ENCODE measurements around the gene CASS4.

Gene CASS4

DNA sequence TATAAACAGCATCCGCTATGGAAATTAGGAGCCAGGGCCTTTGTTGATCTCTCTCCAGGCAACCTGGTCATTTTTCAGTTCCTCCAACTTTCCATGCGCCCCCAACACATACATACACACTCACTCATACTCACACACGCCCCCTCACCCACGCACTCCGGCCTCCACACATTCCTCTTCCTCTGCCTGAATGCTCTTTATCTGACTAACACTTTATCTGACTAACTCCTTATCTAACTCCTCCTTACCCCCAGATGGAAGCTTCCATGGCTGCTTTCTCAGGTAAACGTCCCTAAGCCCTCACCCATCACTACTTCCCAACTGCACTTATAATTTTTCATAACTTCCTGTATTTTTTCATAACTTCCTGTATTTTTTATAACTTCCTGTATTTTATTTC, 17.4 kb downstream of the CASS4 start:
- Histone ChIP-seq H3K4me1 (ENCODE audit: control insufficient read depth in 2 of 2, insufficient read depth in 1 of 2, low read depth in 1 of 2, low read length in 2 of 2) (no peaks in the 10 kb centered on the region), H3K36me3 (replicated peaks in 1 of 2; ENCODE audit: control insufficient read depth in 2 of 2, insufficient read depth in 2 of 2, low read length in 2 of 2) (no peaks in the 10 kb centered on the region), H3K79me1 (ENCODE audit: low read depth, low read length) (no peaks in the 10 kb centered on the region), H3K9me3 (replicated peaks in 1 of 2; ENCODE audit: control insufficient read depth in 2 of 2, insufficient read depth in 1 of 2, low read depth in 1 of 2, low read length in 2 of 2) (no peaks in the 10 kb centered on the region), H3K14ac (ENCODE audit: low read length) (no peak overlapping the region), H2AFZ (ENCODE audit: low read length) (peak overlapping the region; percentile 51), H2AK5ac (ENCODE audit: low read depth, low read length) (no peak overlapping the region), H3K23ac (ENCODE audit: low read depth, low read length, poor library complexity) (no peak overlapping the region), H3K4me3 (ENCODE audit: low read length in 2 of 2) (no peak overlapping the region), H3K27me3 (ENCODE audit: control insufficient read depth in 3 of 3, insufficient read depth in 3 of 3, low read depth in 1 of 3, low read length in 3 of 3) (no peaks in the 10 kb centered on the region), H2BK120ac (ENCODE audit: low read depth, low read length) (no peak overlapping the region), H2BK5ac (ENCODE audit: low read length) (no peak overlapping the region), H2BK12ac (ENCODE audit: low read length) (no peak overlapping the region), H3K4me2 (ENCODE audit: insufficient read depth, low read length, poor library complexity, severe bottlenecking) (no peak overlapping the region), H2BK15ac (ENCODE audit: low read length) (no peak overlapping the region), H4K91ac (ENCODE audit: low read depth, low read length, poor library complexity) (no peak overlapping the region), H3K18ac (ENCODE audit: low read length) (no peak overlapping the region), H4K8ac (ENCODE audit: low read depth, low read length) (no peak overlapping the region), H3K9ac (ENCODE audit: low read depth, low read length, poor library complexity) (no peak overlapping the region), H3K27ac (replicated peaks; ENCODE audit: low read length) (no peak overlapping the region), H3K4ac (ENCODE audit: low read length) (no peak overlapping the region)
- 100% methylated on average over 4 of the region's 6 CpGs; no CpG with 5 or more reads in 1 of the 2 donors for WGBS, 2 donors (ENCODE audit: extremely low coverage in 2 of 2, insufficient read length in 2 of 2, insufficient replicate concordance in 1 of 2)
- no peak for DNase-seq (ENCODE audit: low spot score)

DNA sequence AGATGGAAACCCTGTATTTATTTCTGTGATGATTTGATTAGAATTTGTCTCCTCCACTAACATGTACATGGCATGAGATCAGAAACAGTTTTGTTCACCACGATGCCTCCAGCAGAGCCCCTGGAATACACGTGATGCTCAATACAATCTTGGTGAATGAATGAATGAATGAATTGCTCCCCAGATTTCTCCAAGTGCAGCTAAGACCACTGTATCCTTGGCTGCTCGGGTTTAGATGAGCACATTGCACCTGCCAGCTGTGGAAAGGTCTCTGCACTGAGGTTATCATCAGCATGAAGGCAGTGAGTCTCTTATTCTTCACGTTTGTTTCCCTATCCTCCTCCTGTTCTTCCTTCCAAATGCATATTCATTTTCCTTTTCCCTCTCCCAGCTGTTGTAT, 17.9 kb downstream of the CASS4 start:
- no peak overlapping the region for H2BK120ac ChIP-seq (ENCODE audit: low read depth, low read length)
- no peaks in the 10 kb centered on the region for H3K9me3 ChIP-seq (replicated peaks in 1 of 2; ENCODE audit: control insufficient read depth in 2 of 2, insufficient read depth in 1 of 2, low read depth in 1 of 2, low read length in 2 of 2)
- H3K4me3 ChIP-seq (ENCODE audit: low read length in 2 of 2): no peak overlapping the region
- H3K4ac ChIP-seq (ENCODE audit: low read length): no peak overlapping the region
- H2BK15ac ChIP-seq (ENCODE audit: low read length): no peak overlapping the region
- no CpG with 5 or more reads among the region's 4 CpGs for WGBS, 2 donors (ENCODE audit: extremely low coverage in 2 of 2, insufficient read length in 2 of 2, insufficient replicate concordance in 1 of 2)
- peak overlapping the region; percentile 19 for H2AFZ ChIP-seq (ENCODE audit: low read length)
- no peak overlapping the region for H4K91ac ChIP-seq (ENCODE audit: low read depth, low read length, poor library complexity)
- H3K27ac ChIP-seq (replicated peaks; ENCODE audit: low read length): no peak overlapping the region
- no peak overlapping the region for H2AK5ac ChIP-seq (ENCODE audit: low read depth, low read length)
- no peaks in the 10 kb centered on the region for H3K36me3 ChIP-seq (replicated peaks in 1 of 2; ENCODE audit: control insufficient read depth in 2 of 2, insufficient read depth in 2 of 2, low read length in 2 of 2)
- H3K23ac ChIP-seq (ENCODE audit: low read depth, low read length, poor library complexity): no peak overlapping the region
- no peaks in the 10 kb centered on the region for H3K79me1 ChIP-seq (ENCODE audit: low read depth, low read length)
- H3K14ac ChIP-seq (ENCODE audit: low read length): no peak overlapping the region
- no peak overlapping the region for H3K9ac ChIP-seq (ENCODE audit: low read depth, low read length, poor library complexity)
- no peak overlapping the region for H2BK12ac ChIP-seq (ENCODE audit: low read length)
- H3K18ac ChIP-seq (ENCODE audit: low read length): no peak overlapping the region
- H3K4me2 ChIP-seq (ENCODE audit: insufficient read depth, low read length, poor library complexity, severe bottlenecking): no peak overlapping the region
- no peak overlapping the region for H2BK5ac ChIP-seq (ENCODE audit: low read length)
- no peak overlapping the region for H4K8ac ChIP-seq (ENCODE audit: low read depth, low read length)
- H3K27me3 ChIP-seq (ENCODE audit: control insufficient read depth in 3 of 3, insufficient read depth in 3 of 3, low read depth in 1 of 3, low read length in 3 of 3): no peaks in the 10 kb centered on the region
- DNase-seq (ENCODE audit: low spot score): no peak
- H3K4me1 ChIP-seq (ENCODE audit: control insufficient read depth in 2 of 2, insufficient read depth in 1 of 2, low read depth in 1 of 2, low read length in 2 of 2): no peaks in the 10 kb centered on the region

- H3K4me3 ChIP-seq (ENCODE audit: low read length in 2 of 2): no peak overlapping the region
- H4K8ac ChIP-seq (ENCODE audit: low read depth, low read length): no peak overlapping the region
- no peak for DNase-seq (ENCODE audit: low spot score)
- H2BK12ac ChIP-seq (ENCODE audit: low read length): no peak overlapping the region
- H3K27ac ChIP-seq (replicated peaks; ENCODE audit: low read length): no peak overlapping the region
- H4K91ac ChIP-seq (ENCODE audit: low read depth, low read length, poor library complexity): no peak overlapping the region
- no peak overlapping the region for H3K9ac ChIP-seq (ENCODE audit: low read depth, low read length, poor library complexity)
- H2BK5ac ChIP-seq (ENCODE audit: low read length): no peak overlapping the region
- H2AK5ac ChIP-seq (ENCODE audit: low read depth, low read length): no peak overlapping the region
- no peaks in the 10 kb centered on the region for H3K79me1 ChIP-seq (ENCODE audit: low read depth, low read length)
- no peak overlapping the region for H3K14ac ChIP-seq (ENCODE audit: low read length)
- no peak overlapping the region for H2BK15ac ChIP-seq (ENCODE audit: low read length)
- H2BK120ac ChIP-seq (ENCODE audit: low read depth, low read length): no peak overlapping the region
- no peaks in the 10 kb centered on the region for H3K9me3 ChIP-seq (replicated peaks in 1 of 2; ENCODE audit: control insufficient read depth in 2 of 2, insufficient read depth in 1 of 2, low read depth in 1 of 2, low read length in 2 of 2)
- no peak overlapping the region for H3K4ac ChIP-seq (ENCODE audit: low read length)
- H3K23ac ChIP-seq (ENCODE audit: low read depth, low read length, poor library complexity): no peak overlapping the region
- H3K18ac ChIP-seq (ENCODE audit: low read length): no peak overlapping the region
- no CpG with 5 or more reads among the region's 4 CpGs for whole genome bisulfite sequencing, 2 donors (ENCODE audit: extremely low coverage in 2 of 2, insufficient read length in 2 of 2, insufficient replicate concordance in 1 of 2)
- no peak overlapping the region for H2AFZ ChIP-seq (ENCODE audit: low read length)
- H3K27me3 ChIP-seq (ENCODE audit: control insufficient read depth in 3 of 3, insufficient read depth in 3 of 3, low read depth in 1 of 3, low read length in 3 of 3): no peaks in the 10 kb centered on the region
- no peak overlapping the region for H3K4me2 ChIP-seq (ENCODE audit: insufficient read depth, low read length, poor library complexity, severe bottlenecking)
- H3K36me3 ChIP-seq (replicated peaks in 1 of 2; ENCODE audit: control insufficient read depth in 2 of 2, insufficient read depth in 2 of 2, low read length in 2 of 2): no peaks in the 10 kb centered on the region
- no peaks in the 10 kb centered on the region for H3K4me1 ChIP-seq (ENCODE audit: control insufficient read depth in 2 of 2, insufficient read depth in 1 of 2, low read depth in 1 of 2, low read length in 2 of 2)
Observed at GRCh38 chr20:56430461-56430860, 18.4 kb downstream of the CASS4 start.

GRCh38 chr20:56430957-56431356, 18.9 kb downstream of the CASS4 start:
- no peaks in the 10 kb centered on the region for H3K36me3 ChIP-seq (replicated peaks in 1 of 2; ENCODE audit: control insufficient read depth in 2 of 2, insufficient read depth in 2 of 2, low read length in 2 of 2)
- H2BK5ac ChIP-seq (ENCODE audit: low read length): no peak overlapping the region
- H3K79me1 ChIP-seq (ENCODE audit: low read depth, low read length): no peaks in the 10 kb centered on the region
- no peaks in the 10 kb centered on the region for H3K27me3 ChIP-seq (ENCODE audit: control insufficient read depth in 3 of 3, insufficient read depth in 3 of 3, low read depth in 1 of 3, low read length in 3 of 3)
- WGBS, 2 donors (ENCODE audit: extremely low coverage in 2 of 2, insufficient read length in 2 of 2, insufficient replicate concordance in 1 of 2): no CpG with 5 or more reads among the region's 1 CpG
- no peak overlapping the region for H3K9ac ChIP-seq (ENCODE audit: low read depth, low read length, poor library complexity)
- no peak overlapping the region for H3K4ac ChIP-seq (ENCODE audit: low read length)
- H4K8ac ChIP-seq (ENCODE audit: low read depth, low read length): no peak overlapping the region
- H3K4me3 ChIP-seq (ENCODE audit: low read length in 2 of 2): no peak overlapping the region
- H3K14ac ChIP-seq (ENCODE audit: low read length): no peak overlapping the region
- no peak overlapping the region for H2BK12ac ChIP-seq (ENCODE audit: low read length)
- no peak overlapping the region for H3K4me2 ChIP-seq (ENCODE audit: insufficient read depth, low read length, poor library complexity, severe bottlenecking)
- H2BK15ac ChIP-seq (ENCODE audit: low read length): no peak overlapping the region
- no peak overlapping the region for H3K27ac ChIP-seq (replicated peaks; ENCODE audit: low read length)
- DNase-seq (ENCODE audit: low spot score): no peak
- no peaks in the 10 kb centered on the region for H3K9me3 ChIP-seq (replicated peaks in 1 of 2; ENCODE audit: control insufficient read depth in 2 of 2, insufficient read depth in 1 of 2, low read depth in 1 of 2, low read length in 2 of 2)
- H2BK120ac ChIP-seq (ENCODE audit: low read depth, low read length): no peak overlapping the region
- no peak overlapping the region for H2AK5ac ChIP-seq (ENCODE audit: low read depth, low read length)
- H2AFZ ChIP-seq (ENCODE audit: low read length): no peak overlapping the region
- H4K91ac ChIP-seq (ENCODE audit: low read depth, low read length, poor library complexity): no peak overlapping the region
- no peak overlapping the region for H3K23ac ChIP-seq (ENCODE audit: low read depth, low read length, poor library complexity)
- H3K18ac ChIP-seq (ENCODE audit: low read length): no peak overlapping the region
- no peaks in the 10 kb centered on the region for H3K4me1 ChIP-seq (ENCODE audit: control insufficient read depth in 2 of 2, insufficient read depth in 1 of 2, low read depth in 1 of 2, low read length in 2 of 2)
